ENCODE data around the gene BMERB1.

Gene BMERB1

GRCh38 chr16:15457958-15458357 lies 23.6 kb downstream of the BMERB1 start:
- H3K9me3 ChIP-seq (ENCODE audit: control extremely low read depth in 1 of 5, control insufficient read depth in 4 of 5, insufficient read depth in 2 of 5, low read depth in 1 of 5, low read length in 4 of 5), result no peaks in the 10 kb centered on the region
- CTCF ChIA-PET, result no interaction called here
- no peaks in the 10 kb centered on the region for H3K4me1 ChIP-seq (ENCODE audit: control extremely low read depth in 1 of 4, control insufficient read depth in 4 of 4, insufficient read depth in 4 of 4, low read length in 3 of 4)
- no peak overlapping the region for H3K27ac ChIP-seq (ENCODE audit: insufficient read depth in 1 of 2, low read depth in 1 of 2, low read length in 2 of 2, poor library complexity in 1 of 2, severe bottlenecking in 2 of 2)
- 90% methylated on average over 2 of the region's 4 CpGs for WGBS (ENCODE audit: insufficient coverage)
- H3K4me3 ChIP-seq (ENCODE audit: control insufficient read depth in 1 of 7, extremely low read depth in 1 of 7, insufficient read depth in 4 of 7, low read depth in 2 of 7, low read length in 6 of 7), result no peak overlapping the region
- H3K27me3 ChIP-seq (replicated peaks in 2 of 5; ENCODE audit: control insufficient read depth in 4 of 5, insufficient read depth in 5 of 5, low read length in 4 of 5), result no peaks in the 10 kb centered on the region
- POLR2A ChIA-PET, result no interaction called here
- no peak for DNase-seq
- H3K36me3 ChIP-seq (ENCODE audit: control insufficient read depth in 4 of 4, insufficient read depth in 4 of 4, low read length in 3 of 4), result no peaks in the 10 kb centered on the region

- no CpG with 5 or more reads among the region's 1 CpG for WGBS (ENCODE audit: insufficient coverage)
- no peaks in the 10 kb centered on the region for H3K4me1 ChIP-seq (ENCODE audit: control extremely low read depth in 1 of 4, control insufficient read depth in 4 of 4, insufficient read depth in 4 of 4, low read length in 3 of 4)
- no peaks in the 10 kb centered on the region for H3K27me3 ChIP-seq (replicated peaks in 2 of 5; ENCODE audit: control insufficient read depth in 4 of 5, insufficient read depth in 5 of 5, low read length in 4 of 5)
- no peak overlapping the region for H3K27ac ChIP-seq (ENCODE audit: insufficient read depth in 1 of 2, low read depth in 1 of 2, low read length in 2 of 2, poor library complexity in 1 of 2, severe bottlenecking in 2 of 2)
- no peaks in the 10 kb centered on the region for H3K36me3 ChIP-seq (ENCODE audit: control insufficient read depth in 4 of 4, insufficient read depth in 4 of 4, low read length in 3 of 4)
- DNase-seq, result no peak
- ChIA-PET POLR2A (no interaction called here), CTCF (no interaction called here)
- H3K4me3 ChIP-seq (ENCODE audit: control insufficient read depth in 1 of 7, extremely low read depth in 1 of 7, insufficient read depth in 4 of 7, low read depth in 2 of 7, low read length in 6 of 7), result no peak overlapping the region
- H3K9me3 ChIP-seq (ENCODE audit: control extremely low read depth in 1 of 5, control insufficient read depth in 4 of 5, insufficient read depth in 2 of 5, low read depth in 1 of 5, low read length in 4 of 5), result no peaks in the 10 kb centered on the region
These were observed 25.4 kb downstream of the BMERB1 start for GRCh38 chr16:15459791-15460190.

- 100% methylated on average over 1 of the region's 3 CpGs for WGBS (ENCODE audit: insufficient coverage)
- H3K36me3 ChIP-seq (ENCODE audit: control insufficient read depth in 4 of 4, insufficient read depth in 4 of 4, low read length in 3 of 4), result no peaks in the 10 kb centered on the region
- DNase-seq, result no peak
- ChIA-PET CTCF (no interaction called here), POLR2A (no interaction called here)
- H3K9me3 ChIP-seq (ENCODE audit: control extremely low read depth in 1 of 5, control insufficient read depth in 4 of 5, insufficient read depth in 2 of 5, low read depth in 1 of 5, low read length in 4 of 5), result no peaks in the 10 kb centered on the region
- H3K4me1 ChIP-seq (ENCODE audit: control extremely low read depth in 1 of 4, control insufficient read depth in 4 of 4, insufficient read depth in 4 of 4, low read length in 3 of 4), result no peaks in the 10 kb centered on the region
- H3K27ac ChIP-seq (ENCODE audit: insufficient read depth in 1 of 2, low read depth in 1 of 2, low read length in 2 of 2, poor library complexity in 1 of 2, severe bottlenecking in 2 of 2), result no peak overlapping the region
- H3K4me3 ChIP-seq (ENCODE audit: control insufficient read depth in 1 of 7, extremely low read depth in 1 of 7, insufficient read depth in 4 of 7, low read depth in 2 of 7, low read length in 6 of 7), result no peak overlapping the region
- H3K27me3 ChIP-seq (replicated peaks in 2 of 5; ENCODE audit: control insufficient read depth in 4 of 5, insufficient read depth in 5 of 5, low read length in 4 of 5), result no peaks in the 10 kb centered on the region
These were observed 26.2 kb downstream of the BMERB1 start for GRCh38 chr16:15460601-15461000.

GRCh38 chr16:15461376-15461775 lies 27.0 kb downstream of the BMERB1 start:
- Histone ChIP-seq H3K4me3 (ENCODE audit: control insufficient read depth in 1 of 7, extremely low read depth in 1 of 7, insufficient read depth in 4 of 7, low read depth in 2 of 7, low read length in 6 of 7) (no peak overlapping the region), H3K4me1 (ENCODE audit: control extremely low read depth in 1 of 4, control insufficient read depth in 4 of 4, insufficient read depth in 4 of 4, low read length in 3 of 4) (no peaks in the 10 kb centered on the region), H3K9me3 (ENCODE audit: control extremely low read depth in 1 of 5, control insufficient read depth in 4 of 5, insufficient read depth in 2 of 5, low read depth in 1 of 5, low read length in 4 of 5) (peaks cover 0 to under 1% (median 0%) of the 10 kb centered on the region in 5 experiments), H3K27me3 (replicated peaks in 2 of 5; ENCODE audit: control insufficient read depth in 4 of 5, insufficient read depth in 5 of 5, low read length in 4 of 5) (no peaks in the 10 kb centered on the region), H3K36me3 (ENCODE audit: control insufficient read depth in 4 of 4, insufficient read depth in 4 of 4, low read length in 3 of 4) (no peaks in the 10 kb centered on the region), H3K27ac (ENCODE audit: insufficient read depth in 1 of 2, low read depth in 1 of 2, low read length in 2 of 2, poor library complexity in 1 of 2, severe bottlenecking in 2 of 2) (no peak overlapping the region)
- 96% methylated on average over 5 of the region's 6 CpGs for WGBS (ENCODE audit: insufficient coverage)
- CTCF ChIA-PET, result no interaction called here
- no peak for DNase-seq
- POLR2A ChIA-PET, result no interaction called here

GRCh38 chr16:15464401-15465186 lies 30.2 kb downstream of the BMERB1 start:
- 100% methylated on average over 1 of the region's 4 CpGs for WGBS (ENCODE audit: insufficient coverage)
- CTCF ChIA-PET, result no interaction called here
- Histone ChIP-seq H3K27me3 (replicated peaks in 2 of 5; ENCODE audit: control insufficient read depth in 4 of 5, insufficient read depth in 5 of 5, low read length in 4 of 5) (no peaks in the 10 kb centered on the region), H3K36me3 (ENCODE audit: control insufficient read depth in 4 of 4, insufficient read depth in 4 of 4, low read length in 3 of 4) (no peaks in the 10 kb centered on the region), H3K4me3 (ENCODE audit: control insufficient read depth in 1 of 7, extremely low read depth in 1 of 7, insufficient read depth in 4 of 7, low read depth in 2 of 7, low read length in 6 of 7) (no peak overlapping the region), H3K4me1 (ENCODE audit: control extremely low read depth in 1 of 4, control insufficient read depth in 4 of 4, insufficient read depth in 4 of 4, low read length in 3 of 4) (no peaks in the 10 kb centered on the region), H3K9me3 (ENCODE audit: control extremely low read depth in 1 of 5, control insufficient read depth in 4 of 5, insufficient read depth in 2 of 5, low read depth in 1 of 5, low read length in 4 of 5) (peaks cover 0 to 10% (median 0%) of the 10 kb centered on the region in 5 experiments), H3K27ac (ENCODE audit: insufficient read depth in 1 of 2, low read depth in 1 of 2, low read length in 2 of 2, poor library complexity in 1 of 2, severe bottlenecking in 2 of 2) (no peak overlapping the region)
- DNase-seq, result no peak
- POLR2A ChIA-PET, result no interaction called here

- DNase-seq, result no peak
- POLR2A ChIA-PET, result no interaction called here
- 82% methylated on average over 1 of the region's 2 CpGs for WGBS (ENCODE audit: insufficient coverage)
- Histone ChIP-seq H3K4me3 (ENCODE audit: control insufficient read depth in 1 of 7, extremely low read depth in 1 of 7, insufficient read depth in 4 of 7, low read depth in 2 of 7, low read length in 6 of 7) (no peak overlapping the region), H3K27me3 (replicated peaks in 2 of 5; ENCODE audit: control insufficient read depth in 4 of 5, insufficient read depth in 5 of 5, low read length in 4 of 5) (no peaks in the 10 kb centered on the region), H3K36me3 (ENCODE audit: control insufficient read depth in 4 of 4, insufficient read depth in 4 of 4, low read length in 3 of 4) (no peaks in the 10 kb centered on the region), H3K27ac (ENCODE audit: insufficient read depth in 1 of 2, low read depth in 1 of 2, low read length in 2 of 2, poor library complexity in 1 of 2, severe bottlenecking in 2 of 2) (no peak overlapping the region), H3K4me1 (ENCODE audit: control extremely low read depth in 1 of 4, control insufficient read depth in 4 of 4, insufficient read depth in 4 of 4, low read length in 3 of 4) (no peaks in the 10 kb centered on the region), H3K9me3 (ENCODE audit: control extremely low read depth in 1 of 5, control insufficient read depth in 4 of 5, insufficient read depth in 2 of 5, low read depth in 1 of 5, low read length in 4 of 5) (peaks cover 0 to 10% (median 0%) of the 10 kb centered on the region in 5 experiments)
- CTCF ChIA-PET, result interaction anchor here (0.6 to 1.0 kb wide), 2 partner anchors 14 to 291 kb away, joined by 3 read pairs; no protein-coding TSS in a partner anchor
These were observed 31.7 kb downstream of the BMERB1 start for GRCh38 chr16:15466131-15466530.

- Histone ChIP-seq H3K36me3 (ENCODE audit: control insufficient read depth in 4 of 4, insufficient read depth in 4 of 4, low read length in 3 of 4) (no peaks in the 10 kb centered on the region), H3K9me3 (ENCODE audit: control extremely low read depth in 1 of 5, control insufficient read depth in 4 of 5, insufficient read depth in 2 of 5, low read depth in 1 of 5, low read length in 4 of 5) (peaks cover 0 to 10% (median 0%) of the 10 kb centered on the region in 5 experiments), H3K27me3 (replicated peaks in 2 of 5; ENCODE audit: control insufficient read depth in 4 of 5, insufficient read depth in 5 of 5, low read length in 4 of 5) (no peaks in the 10 kb centered on the region), H3K27ac (ENCODE audit: insufficient read depth in 1 of 2, low read depth in 1 of 2, low read length in 2 of 2, poor library complexity in 1 of 2, severe bottlenecking in 2 of 2) (no peak overlapping the region), H3K4me3 (ENCODE audit: control insufficient read depth in 1 of 7, extremely low read depth in 1 of 7, insufficient read depth in 4 of 7, low read depth in 2 of 7, low read length in 6 of 7) (no peak overlapping the region), H3K4me1 (ENCODE audit: control extremely low read depth in 1 of 4, control insufficient read depth in 4 of 4, insufficient read depth in 4 of 4, low read length in 3 of 4) (no peaks in the 10 kb centered on the region)
- DNase-seq, result no peak
- ChIA-PET CTCF (no interaction called here), POLR2A (no interaction called here)
- WGBS (ENCODE audit: insufficient coverage), result 100% methylated on average over 2 of the region's 3 CpGs
These were observed 32.7 kb downstream of the BMERB1 start for GRCh38 chr16:15466886-15467781.
